ENCODE data around the gene KRTAP21-2.

The KRTAP21-2 gene

GRCh38 chr21:30718239-30718909 is 28.7 kb downstream of the KRTAP21-2 start, which contains the start of gene KRTAP21-3:
KRTAP21-3 (minus strand) TSS chr21:30718777; CDS start chr21:30718759, 18 bp downstream.
- peak; percentile 70 for ATAC-seq
- peak; percentile 89; the same call in 1 of the 2 replicates for TF ChIP-seq TOX (CRISPR knock-in tag; IDR thresholded peaks at IDR 0.05; ENCODE audit: borderline replicate concordance)
- TF ChIP-seq ISL1 (CRISPR knock-in tag; IDR thresholded peaks at IDR 0.05) = peak; percentile 90
- peak; percentile 61; the same call in 1 of the 2 replicates for TF ChIP-seq CREB5 (CRISPR knock-in tag; IDR thresholded peaks at IDR 0.05; ENCODE audit: low read depth)
- TF ChIP-seq ZNF70 (CRISPR knock-in tag; IDR thresholded peaks at IDR 0.05) = no peak
- TF ChIP-seq ZC3H10 (CRISPR knock-in tag; IDR thresholded peaks at IDR 0.05) = peak; percentile 74; the same call in 1 of the 2 replicates
- TF ChIP-seq, protein P1, sequence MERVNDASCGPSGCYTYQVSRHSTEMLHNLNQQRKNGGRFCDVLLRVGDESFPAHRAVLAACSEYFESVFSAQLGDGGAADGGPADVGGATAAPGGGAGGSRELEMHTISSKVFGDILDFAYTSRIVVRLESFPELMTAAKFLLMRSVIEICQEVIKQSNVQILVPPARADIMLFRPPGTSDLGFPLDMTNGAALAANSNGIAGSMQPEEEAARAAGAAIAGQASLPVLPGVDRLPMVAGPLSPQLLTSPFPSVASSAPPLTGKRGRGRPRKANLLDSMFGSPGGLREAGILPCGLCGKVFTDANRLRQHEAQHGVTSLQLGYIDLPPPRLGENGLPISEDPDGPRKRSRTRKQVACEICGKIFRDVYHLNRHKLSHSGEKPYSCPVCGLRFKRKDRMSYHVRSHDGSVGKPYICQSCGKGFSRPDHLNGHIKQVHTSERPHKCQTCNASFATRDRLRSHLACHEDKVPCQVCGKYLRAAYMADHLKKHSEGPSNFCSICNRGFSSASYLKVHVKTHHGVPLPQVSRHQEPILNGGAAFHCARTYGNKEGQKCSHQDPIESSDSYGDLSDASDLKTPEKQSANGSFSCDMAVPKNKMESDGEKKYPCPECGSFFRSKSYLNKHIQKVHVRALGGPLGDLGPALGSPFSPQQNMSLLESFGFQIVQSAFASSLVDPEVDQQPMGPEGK (CRISPR knock-in tag; IDR thresholded peaks at IDR 0.05; ENCODE audit: borderline replicate concordance) = peak; percentile 80
- TF ChIP-seq CSRNP3 (CRISPR knock-in tag; IDR thresholded peaks at IDR 0.05) = no peak

DNA sequence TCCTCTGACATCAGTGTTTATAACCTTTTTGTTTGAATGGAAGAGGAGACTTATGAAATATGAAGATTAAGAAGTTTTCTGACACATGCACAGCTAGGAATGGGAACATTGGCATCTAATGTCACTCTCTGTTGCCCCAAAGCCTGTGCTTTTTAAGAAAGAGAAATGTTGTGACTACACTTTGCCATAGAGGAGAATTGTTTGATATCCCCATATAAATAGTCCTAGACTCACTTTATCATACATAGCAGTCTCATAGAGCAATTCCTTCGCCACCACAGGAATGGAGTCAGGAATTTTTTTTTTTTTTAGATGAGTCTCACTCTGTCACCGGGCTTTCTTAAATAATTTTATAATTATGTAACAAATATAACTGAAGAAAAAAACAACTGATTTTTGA is 30.0 kb downstream of the KRTAP21-2 start:
- peak; percentile 79 for ATAC-seq
- no peak for TF ChIP-seq TOX (CRISPR knock-in tag; IDR thresholded peaks at IDR 0.05; ENCODE audit: borderline replicate concordance)
- TF ChIP-seq CSDC2 (CRISPR knock-in tag; IDR thresholded peaks at IDR 0.05) = no peak
- no peak for TF ChIP-seq ZNF70 (CRISPR knock-in tag; IDR thresholded peaks at IDR 0.05)

DNA sequence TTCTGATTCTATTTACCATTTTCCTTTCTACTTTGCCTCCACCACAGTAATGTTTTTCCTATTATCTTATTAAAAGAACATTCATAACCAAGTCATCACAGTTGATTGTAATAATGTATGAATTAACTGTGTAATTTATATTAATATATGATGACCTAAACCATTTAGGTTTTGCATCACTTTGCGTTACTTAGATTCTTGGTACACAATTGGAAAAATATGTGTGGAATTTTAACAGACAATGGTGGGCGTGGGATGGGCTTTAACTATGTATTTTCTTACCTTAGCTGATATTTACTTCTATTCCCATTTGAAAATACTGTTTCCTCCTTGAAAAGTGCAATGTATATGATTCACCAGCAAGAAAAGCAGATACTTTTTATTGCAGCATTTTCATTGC is 32.1 kb downstream of the KRTAP21-2 start:
- no peak for ATAC-seq
- peak; percentile 72 for TF ChIP-seq ISL1 (CRISPR knock-in tag; IDR thresholded peaks at IDR 0.05)
- TF ChIP-seq TCF4 (CRISPR knock-in tag; IDR thresholded peaks at IDR 0.05; ENCODE audit: borderline replicate concordance) = no peak

GRCh38 chr21:30714456-30714855 is 32.6 kb downstream of the KRTAP21-2 start:
- TF ChIP-seq ZFP30 (CRISPR knock-in tag; IDR thresholded peaks at IDR 0.05) = no peak
- TF ChIP-seq ZNF70 (CRISPR knock-in tag; IDR thresholded peaks at IDR 0.05) = no peak
- no peak for TF ChIP-seq CSDC2 (CRISPR knock-in tag; IDR thresholded peaks at IDR 0.05)
- no peak for TF ChIP-seq OSR1 (CRISPR knock-in tag; IDR thresholded peaks at IDR 0.05)
- TF ChIP-seq CREB5 (CRISPR knock-in tag; IDR thresholded peaks at IDR 0.05; ENCODE audit: low read depth) = no peak
- ATAC-seq = peak; percentile 16; the same call in 1 of the 3 replicates

- TF ChIP-seq ARNTL (CRISPR knock-in tag; IDR thresholded peaks at IDR 0.05; ENCODE audit: borderline replicate concordance, low read depth) (no peak), BACH2 (CRISPR knock-in tag; IDR thresholded peaks at IDR 0.05; ENCODE audit: borderline replicate concordance) (no peak), ZNF565 (CRISPR knock-in tag; conservative IDR thresholded peaks at IDR 0.05; ENCODE audit: low read depth) (no peak), ZFP30 (CRISPR knock-in tag; IDR thresholded peaks at IDR 0.05) (no peak), ZNF70 (CRISPR knock-in tag; IDR thresholded peaks at IDR 0.05) (no peak), PPARA (CRISPR knock-in tag; IDR thresholded peaks at IDR 0.05; ENCODE audit: borderline replicate concordance) (no peak), ESRRG (CRISPR knock-in tag; IDR thresholded peaks at IDR 0.05) (no peak), SNAI2 (CRISPR knock-in tag; IDR thresholded peaks at IDR 0.05) (no peak), ISL1 (CRISPR knock-in tag; IDR thresholded peaks at IDR 0.05) (no peak), OSR1 (CRISPR knock-in tag; IDR thresholded peaks at IDR 0.05) (no peak), CSDC2 (CRISPR knock-in tag; IDR thresholded peaks at IDR 0.05) (no peak), CREB5 (CRISPR knock-in tag; IDR thresholded peaks at IDR 0.05; ENCODE audit: low read depth) (no peak)
- TF ChIP-seq, protein P1 (CRISPR knock-in tag; IDR thresholded peaks at IDR 0.05; ENCODE audit: borderline replicate concordance) = no peak
- ATAC-seq = no peak
Measured at GRCh38 chr21:30713766-30714165, 33.3 kb downstream of the KRTAP21-2 start.

All from SK-N-SH treated with all-trans-retinoic acid at 6 μM for 48 hours (cell line).